K562 (cell line): ENCODE data around the gene DCHS2. TPM values are rescaled to one million over a fixed set of nuclear protein-coding genes. Genes with fewer than 3 reads are reported as not detected.

Source experiments
- ATAC-seq: fragments of 200-7000 bp; cut with Tn5 transposase; 3 replicates; pipeline ENCODE4 v1.9.1; 2020; ENCODE audit warnings: moderate library complexity
- BruUV-seq: library from RNA; stranded (reverse); fragments of 400-500 nt; replicated peaks from 2 replicates; lab custom pipeline; 2021; lab: Mats Ljungman, UMichigan
- CTCF ChIA-PET: fragments of 300-600 bp; formaldehyde crosslinking; extraction: SDS; loops from one replicate; lab custom pipeline; 2021; ENCODE audit warnings: low intra/inter-chr PET ratio; lab: Yijun Ruan, JAX
- POLR2A ChIA-PET: fragments of 300-600, 350-650 bp; sonication (Branson Sonifier 250); formaldehyde crosslinking; extraction: SDS; loops from one replicate; lab custom pipeline; 2021; ENCODE audit warnings: antibody characterized with exemption, inconsistent platforms; lab: Yijun Ruan, JAX
- DNase-seq, 4 experiments: peaks; one replicate each; pipeline versions ENCODE4 v3.0.0 to v3.0.0-alpha.2; 2011 to 2018; ENCODE audit warnings: low spot score in 3 of 4, mixed read lengths in 3 of 4; ENCODE audit errors: extremely low read depth in 1 of 4
- FAIRE-seq: peaks from 2 replicates; lab custom pipeline; 2011; peaks lifted over from hg19 to GRCh38; lab: Jason Lieb, UNC
- H2AFZ ChIP-seq: 2 replicates; pipeline ENCODE4 v1.6.0; 2011; ENCODE audit warnings: low read depth, low read length, control low read depth, inconsistent platforms
- H3K27ac ChIP-seq: fragments of 200-600 bp; 3 replicates; pipeline ENCODE4 v1.8.0; 2011; ENCODE audit warnings: low read depth, mild to moderate bottlenecking, control low read depth, inconsistent platforms, low read length, moderate library complexity, mixed read lengths; ENCODE audit errors: extremely low read depth
- H3K27me3 ChIP-seq, 2 experiments: fragments of 300-600 bp in 1 of 2; 2 replicates in 1 of 2; 3 replicates in 1 of 2; pipeline versions ENCODE4 v1.6.0 to v1.8.0; 2011; ENCODE audit warnings: inconsistent platforms in 2 of 2, low read length in 2 of 2, mild to moderate bottlenecking in 1 of 2, mixed read lengths in 1 of 2, moderate library complexity in 1 of 2; ENCODE audit not compliant: control insufficient read depth in 2 of 2, insufficient read depth in 2 of 2
- H3K36me3 ChIP-seq: fragments of 300-600 bp; 3 replicates; pipeline ENCODE4 v1.8.0; 2011; ENCODE audit warnings: mild to moderate bottlenecking, low read length, inconsistent platforms; ENCODE audit not compliant: control insufficient read depth, insufficient read depth
- H3K4me1 ChIP-seq, 2 experiments: fragments of 200-600 bp in 1 of 2; replicated peaks in 1 of 2; 2 replicates in 1 of 2; 3 replicates in 1 of 2; pipeline versions ENCODE4 v1.5.1 to v1.8.0; 2011; ENCODE audit warnings: inconsistent platforms in 2 of 2, low read length in 2 of 2, mild to moderate bottlenecking in 1 of 2, mixed read lengths in 1 of 2, moderate library complexity in 1 of 2; ENCODE audit not compliant: control insufficient read depth in 2 of 2, insufficient read depth in 2 of 2
- H3K4me2 ChIP-seq: 2 replicates; pipeline ENCODE4 v1.6.1; 2011; ENCODE audit warnings: low read length, control low read depth, inconsistent platforms, mixed read lengths; ENCODE audit not compliant: insufficient read depth
- H3K4me3 ChIP-seq: fragments of 200-600 bp; sonication (generic), shearing (Covaris generic); 2 replicates; pipeline ENCODE4 v1.5.1; 2016; ENCODE audit warnings: control low read depth, inconsistent platforms
- H3K79me2 ChIP-seq: fragments of 200-600 bp; 3 replicates; pipeline ENCODE4 v1.8.0; 2011; ENCODE audit warnings: low read length, inconsistent platforms; ENCODE audit not compliant: control insufficient read depth, insufficient read depth
- H3K9ac ChIP-seq, 2 experiments: 2 replicates each; pipeline versions ENCODE4 v1.6.0 to v1.6.1; 2011; ENCODE audit warnings: low read depth in 2 of 2, low read length in 2 of 2, control low read depth in 1 of 2, inconsistent platforms in 1 of 2, mild to moderate bottlenecking in 1 of 2, mixed read lengths in 1 of 2; ENCODE audit not compliant: insufficient read depth in 1 of 2
- H3K9me1 ChIP-seq: one replicate; pipeline ENCODE4 v1.6.0; 2011; ENCODE audit warnings: inconsistent platforms, mild to moderate bottlenecking, low read length, moderate library complexity; ENCODE audit not compliant: control insufficient read depth, insufficient read depth
- H3K9me3 ChIP-seq: replicated peaks from 2 replicates; pipeline ENCODE4 v1.5.1; 2011; ENCODE audit warnings: low read depth, low read length, inconsistent platforms; ENCODE audit not compliant: control insufficient read depth, insufficient read depth
- H4K20me1 ChIP-seq: replicated peaks from 2 replicates; pipeline ENCODE4 v1.6.1; 2011; ENCODE audit warnings: low read length, inconsistent platforms, mixed read lengths; ENCODE audit not compliant: control insufficient read depth, insufficient read depth
- BCOR ChIP-seq: fragments of 450-650 bp; IDR thresholded peaks from 2 replicates; pipeline ENCODE4 v1.6.1; 2016
- BRCA1 ChIP-seq, 2 experiments: fragments of 450-650 bp in 1 of 2; sonication (generic) in 1 of 2; formaldehyde crosslinking in 1 of 2; IDR thresholded peaks; 2 replicates each; pipeline versions ENCODE4 v1.5.0 to v1.6.1; 2017 to 2020; ENCODE audit warnings: mild to moderate bottlenecking in 1 of 2, missing genetic modification reagents in 1 of 2
- CEBPZ ChIP-seq: fragments of 150-350 bp; IDR thresholded peaks from 2 replicates; pipeline ENCODE4 v1.6.1; 2014; ENCODE audit warnings: low read depth, mild to moderate bottlenecking, low read length, borderline replicate concordance
- CTCFL ChIP-seq: IDR thresholded peaks from 2 replicates; pipeline ENCODE4 v1.6.1; 2011; ENCODE audit warnings: borderline replicate concordance, low read depth, mild to moderate bottlenecking, moderate library complexity, low read length; ENCODE audit not compliant: insufficient read depth, poor library complexity, severe bottlenecking
- ELF1 ChIP-seq: fragments of 200-800 bp; sonication (Bioruptor generic); IDR thresholded peaks from 2 replicates; pipeline ENCODE4 v1.6.1; 2016; ENCODE audit warnings: missing genetic modification characterization, missing compliant biosample characterization
- FOXK2 ChIP-seq, 2 experiments: fragments of 450-650 bp; IDR thresholded peaks in 1 of 2; conservative IDR thresholded peaks in 1 of 2; 2 replicates each; pipeline ENCODE4 v1.6.1; 2016; ENCODE audit warnings: low read depth in 2 of 2, mild to moderate bottlenecking in 1 of 2
- GTF2A2 ChIP-seq: IDR thresholded peaks from 2 replicates; pipeline ENCODE4 v1.6.1; 2016; ENCODE audit warnings: mild to moderate bottlenecking, missing genetic modification characterization, missing compliant biosample characterization
- NCOR1 ChIP-seq: fragments of 450-650 bp; IDR thresholded peaks from 2 replicates; pipeline ENCODE4 v1.6.1; 2016; ENCODE audit warnings: mild to moderate bottlenecking, moderate library complexity
- POLR2AphosphoS2 ChIP-seq: IDR thresholded peaks from 2 replicates; pipeline ENCODE4 v1.6.1; 2012; ENCODE audit warnings: low read length, improper control_type of control experiment
- POLR2H ChIP-seq: IDR thresholded peaks from 2 replicates; pipeline ENCODE4 v1.6.1; 2016; ENCODE audit warnings: missing genetic modification characterization, low read depth, mild to moderate bottlenecking, control low read depth, missing compliant biosample characterization, moderate library complexity
- SMAD4 ChIP-seq: fragments of 250-450 bp; sonication (Bioruptor Pico); conservative IDR thresholded peaks from 2 replicates; pipeline ENCODE4 v1.8.0; 2021; ENCODE audit warnings: inconsistent platforms, mild to moderate bottlenecking, moderate library complexity
- ZFP1 ChIP-seq: fragments of 450-650 bp; formaldehyde crosslinking; IDR thresholded peaks from 2 replicates; pipeline ENCODE4 v1.4.0; 2020; ENCODE audit warnings: mild to moderate bottlenecking, mixed read lengths
- ZNF146 ChIP-seq: IDR thresholded peaks from one replicate; pipeline ENCODE4 v1.6.1; 2018; ENCODE audit warnings: missing compliant biosample characterization; ENCODE audit not compliant: unreplicated experiment
- ZNF277 ChIP-seq: fragments of 250-450 bp; sonication (Bioruptor Pico); IDR thresholded peaks from 2 replicates; pipeline ENCODE4 v1.8.0; 2022; ENCODE audit warnings: inconsistent platforms, mild to moderate bottlenecking, moderate library complexity, borderline replicate concordance
- ZNF354B ChIP-seq: fragments of 250-450 bp; sonication (Bioruptor Pico); IDR thresholded peaks from 2 replicates; pipeline ENCODE4 v1.4.0; 2020
- WGBS: fragments of 100-300 bp; shearing (Covaris generic); methylation state at CpG from one replicate; pipeline ENCODE4 v1.1.6; 2016; ENCODE audit warnings: low coverage, mixed read lengths; ENCODE audit not compliant: insufficient coverage; ENCODE audit errors: missing lambda C conversion rate; 5-methylcytosine and 5-hydroxymethylcytosine counted together
- in situ Hi-C: fragments of 300-500 bp; cut with MboI; formaldehyde crosslinking; loops from 4 replicates; pipeline ENCODE4 v1.15.0; 2018; ENCODE audit warnings: inconsistent platforms, mixed read lengths
- intact Hi-C: fragments of 100-400 bp; cut with micrococcal nuclease; formaldehyde crosslinking; loops from 2 replicates; pipeline ENCODE4 v1.14.2; 2022
- polyA plus RNA-seq, 8 experiments: library from polyadenylated mRNA; depleted of rRNA in 4 of 8; stranded (reverse) in 5 of 8; unstranded in 3 of 8; fragments of >200 nt; fragmentation: Nextera tagmentation in 2 of 8; fragmentation: Illumina TruSeq in 1 of 8; extraction: Ambion mirVana in 2 of 8; extraction: Trizol in 1 of 8; gene quantifications; 2 replicates each; pipeline versions ENCODE4 v1.2.1 to v1.2.3, GENCODE V29; 2011 to 2014; ENCODE audit warnings: inconsistent platforms in 1 of 8, missing spikeins in 1 of 8
- total RNA-seq, 7 experiments: library from RNA; depleted of rRNA in 6 of 7; stranded (reverse); fragments of >200 nt in 6 of 7; fragmentation: Illumina TruSeq in 2 of 7; extraction: Trizol in 2 of 7; gene quantifications; 2 replicates each; pipeline versions ENCODE4 v1.2.1 to v1.2.3, GENCODE V29; 2011 to 2021; ENCODE audit warnings: low replicate concordance in 1 of 7

DCHS2 gene
- total and polyA plus RNA-seq, 9 of the 15 experiments (the other 6 are each of a cell fraction or from before 2014, with no cell fraction given), result 0.49 to 7.1 (median 5.3) TPM

GRCh38 chr4:154415313-154415712 is 76.3 kb downstream of the DCHS2 start (continued):
- no peak for TF ChIP-seq CTCFL
- TF ChIP-seq BRCA1 (IDR thresholded peaks at IDR 0.05), result no peak
- TF ChIP-seq BRCA1 (CRISPR knock-in tag; IDR thresholded peaks at IDR 0.05), result no peak
- TF ChIP-seq NCOR1, result no peak
- no peak for TF ChIP-seq POLR2AphosphoS2
- no peak for TF ChIP-seq GTF2A2
- TF ChIP-seq, all 486 proteins: peak for 0

- BruUV-seq, result no TSS peak
- ChIA-PET CTCF (no interaction called here), POLR2A (interaction anchor here (1.0 kb wide), 1 partner anchor 64 kb away, joined by 3 read pairs; no protein-coding TSS in a partner anchor)
- Histone ChIP-seq H3K4me1 (peaks cover 0 to 8% of the 10 kb centered on the region in 2 experiments; a peak in 4 of 5 replicates), H3K4me2 (no peak overlapping the region), H4K20me1 (no peaks in the 10 kb centered on the region), H3K27me3 (no peaks in the 10 kb centered on the region), H3K36me3 (no peaks in the 10 kb centered on the region), H3K9ac (no peak overlapping the region), H3K27ac (no peak overlapping the region), H3K9me3 (no peaks in the 10 kb centered on the region), H2AFZ (no peak overlapping the region; the same call in 1 of the 2 replicates), H3K9me1 (no peaks in the 10 kb centered on the region), H3K79me2 (peaks cover 3% of the 10 kb centered on the region; the same call in 2 of the 3 replicates), H3K4me3 (no peak overlapping the region)
- no peak for DNase-seq
- no peak for ATAC-seq
- in situ Hi-C loops (no loop called here), intact Hi-C loops (no loop called here)
- WGBS, result 59% methylated on average over 3 of the region's 3 CpGs
- FAIRE-seq, result no peak
- TF ChIP-seq SMAD4 (CRISPR knock-in tag) (no peak), ZNF146 (CRISPR knock-in tag) (no peak), ZNF277 (CRISPR knock-in tag) (no peak), ZFP1 (CRISPR knock-in tag) (no peak), FOXK2 (conservative IDR thresholded peaks at IDR 0.05 in 1 of 2, IDR thresholded peaks at IDR 0.05 in 1 of 2; ENCODE audit: low read depth in 2 of 2) (no peak), POLR2H (tag) (no peak), ZNF354B (no peak), BCOR (no peak), CEBPZ (no peak), ELF1 (tag) (no peak)
These were observed 76.8 kb downstream of the DCHS2 start for GRCh38 chr4:154414796-154415195.
